Smooth muscle cell (in vitro differentiated cells): ENCODE data around the gene ADGRE3. TPM values are rescaled to one million over a fixed set of nuclear protein-coding genes. Genes with fewer than 3 reads are reported as not detected.

Source experiments
- DNase-seq: peaks from one replicate; lab custom pipeline; 2025; ENCODE audit not compliant: unreplicated experiment; lab: John Stamatoyannopoulos, UW
- H2AFZ ChIP-seq: fragments of 200-600 bp; sonication (generic); 2 replicates; pipeline ENCODE4 v1.6.0; 2016; ENCODE audit warnings: antibody characterized with exemption, low read depth, mild to moderate bottlenecking
- H3F3A ChIP-seq: fragments of 200-600 bp; sonication (generic); 2 replicates; pipeline ENCODE4 v1.6.0; 2017; ENCODE audit warnings: antibody characterized with exemption, low read depth
- H3K27ac ChIP-seq: fragments of 200-600 bp; sonication (generic); 2 replicates; pipeline ENCODE4 v1.5.1; 2016; ENCODE audit warnings: low read depth, mild to moderate bottlenecking
- H3K27me3 ChIP-seq: fragments of 200-600 bp; sonication (generic); 2 replicates; pipeline ENCODE4 v1.6.1; 2016; ENCODE audit warnings: low read depth, mild to moderate bottlenecking
- H3K36me3 ChIP-seq: fragments of 200-600 bp; sonication (generic); 2 replicates; pipeline ENCODE4 v1.5.1; 2016; ENCODE audit warnings: low read depth
- H3K4me1 ChIP-seq: fragments of 200-600 bp; sonication (generic); 2 replicates; pipeline ENCODE4 v1.5.1; 2016; ENCODE audit warnings: low read depth
- H3K4me2 ChIP-seq: fragments of 200-600 bp; sonication (generic); 2 replicates; pipeline ENCODE4 v1.6.0; 2016; ENCODE audit warnings: mild to moderate bottlenecking
- H3K4me3 ChIP-seq: fragments of 200-600 bp; sonication (generic); 2 replicates; pipeline ENCODE4 v1.5.1; 2016; ENCODE audit warnings: mild to moderate bottlenecking
- H3K79me2 ChIP-seq: fragments of 200-600 bp; sonication (generic); 2 replicates; pipeline ENCODE4 v1.6.0; 2016; ENCODE audit warnings: low read depth, mild to moderate bottlenecking
- H3K9ac ChIP-seq: fragments of 200-600 bp; sonication (generic); 2 replicates; pipeline ENCODE4 v1.6.0; 2016; ENCODE audit warnings: low read depth
- H3K9me3 ChIP-seq: fragments of 200-600 bp; sonication (generic); replicated peaks from 2 replicates; pipeline ENCODE4 v1.5.1; 2016; ENCODE audit warnings: low read depth
- H4K20me1 ChIP-seq: fragments of 200-600 bp; sonication (generic); 2 replicates; pipeline ENCODE4 v1.6.0; 2016; ENCODE audit warnings: low read depth
- WGBS: methylation state at CpG from one replicate; pipeline ENCODE4 v1.1.7; 2016; ENCODE audit warnings: low lambda C conversion rate; 5-methylcytosine and 5-hydroxymethylcytosine counted together
- polyA plus RNA-seq: library from polyadenylated mRNA; unstranded; fragments of >200 nt; fragmentation: Nextera tagmentation; extraction: Ambion mirVana; gene quantifications from 2 replicates; pipeline ENCODE4 v1.2.1, GENCODE V29; 2016
- total RNA-seq: library from RNA; depleted of rRNA; stranded (reverse); fragments of >200 nt; gene quantifications from 2 replicates; pipeline ENCODE4 v1.2.3, GENCODE V29; 2014
- TF ChIP-seq, protein P1 (sequence below): fragments of 200-600 bp; sonication (generic); IDR thresholded peaks from 2 replicates; pipeline ENCODE4 v1.5.1; 2017; ENCODE audit warnings: borderline replicate concordance, mild to moderate bottlenecking, antibody characterized with exemption; ENCODE audit not compliant: insufficient read depth, poor library complexity, severe bottlenecking

The ADGRE3 gene
- total and polyA plus RNA-seq, 2 experiments from 2014 or later, result not detected

DNA sequence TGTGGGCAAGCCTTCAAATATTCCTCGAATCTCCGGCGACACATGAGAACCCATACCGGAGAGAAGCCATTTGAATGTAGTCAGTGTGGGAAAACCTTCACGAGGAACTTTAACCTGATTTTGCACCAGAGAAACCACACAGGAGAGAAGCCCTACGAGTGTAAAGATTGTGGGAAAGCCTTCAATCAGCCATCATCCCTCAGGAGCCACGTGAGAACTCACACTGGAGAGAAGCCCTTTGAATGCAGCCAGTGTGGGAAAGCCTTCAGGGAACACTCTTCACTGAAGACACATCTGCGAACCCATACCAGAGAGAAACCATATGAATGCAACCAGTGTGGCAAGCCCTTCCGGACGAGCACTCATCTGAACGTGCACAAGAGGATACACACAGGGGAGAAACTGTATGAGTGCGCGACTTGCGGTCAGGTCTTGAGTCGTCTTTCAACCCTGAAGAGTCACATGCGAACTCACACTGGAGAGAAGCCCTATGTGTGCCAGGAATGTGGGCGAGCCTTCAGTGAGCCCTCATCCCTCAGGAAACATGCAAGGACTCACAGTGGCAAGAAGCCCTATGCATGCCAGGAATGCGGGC lies 44.0 kb upstream of the ADGRE3 start:
- Histone ChIP-seq H3F3A (no peaks in the 10 kb centered on the region), H3K9ac (no peak overlapping the region), H3K4me2 (no peak overlapping the region), H3K27me3 (no peaks in the 10 kb centered on the region), H2AFZ (no peak overlapping the region), H3K9me3 (peaks cover 66% of the 10 kb centered on the region), H3K4me3 (no peak overlapping the region), H4K20me1 (no peaks in the 10 kb centered on the region), H3K79me2 (no peaks in the 10 kb centered on the region), H3K27ac (no peak overlapping the region), H3K4me1 (no peaks in the 10 kb centered on the region), H3K36me3 (peaks cover 77% of the 10 kb centered on the region)
- WGBS, result 93% methylated on average over 18 of the region's 18 CpGs
- DNase-seq, result no peak
- TF ChIP-seq, protein P1, sequence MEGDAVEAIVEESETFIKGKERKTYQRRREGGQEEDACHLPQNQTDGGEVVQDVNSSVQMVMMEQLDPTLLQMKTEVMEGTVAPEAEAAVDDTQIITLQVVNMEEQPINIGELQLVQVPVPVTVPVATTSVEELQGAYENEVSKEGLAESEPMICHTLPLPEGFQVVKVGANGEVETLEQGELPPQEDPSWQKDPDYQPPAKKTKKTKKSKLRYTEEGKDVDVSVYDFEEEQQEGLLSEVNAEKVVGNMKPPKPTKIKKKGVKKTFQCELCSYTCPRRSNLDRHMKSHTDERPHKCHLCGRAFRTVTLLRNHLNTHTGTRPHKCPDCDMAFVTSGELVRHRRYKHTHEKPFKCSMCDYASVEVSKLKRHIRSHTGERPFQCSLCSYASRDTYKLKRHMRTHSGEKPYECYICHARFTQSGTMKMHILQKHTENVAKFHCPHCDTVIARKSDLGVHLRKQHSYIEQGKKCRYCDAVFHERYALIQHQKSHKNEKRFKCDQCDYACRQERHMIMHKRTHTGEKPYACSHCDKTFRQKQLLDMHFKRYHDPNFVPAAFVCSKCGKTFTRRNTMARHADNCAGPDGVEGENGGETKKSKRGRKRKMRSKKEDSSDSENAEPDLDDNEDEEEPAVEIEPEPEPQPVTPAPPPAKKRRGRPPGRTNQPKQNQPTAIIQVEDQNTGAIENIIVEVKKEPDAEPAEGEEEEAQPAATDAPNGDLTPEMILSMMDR, result no peak

DNA sequence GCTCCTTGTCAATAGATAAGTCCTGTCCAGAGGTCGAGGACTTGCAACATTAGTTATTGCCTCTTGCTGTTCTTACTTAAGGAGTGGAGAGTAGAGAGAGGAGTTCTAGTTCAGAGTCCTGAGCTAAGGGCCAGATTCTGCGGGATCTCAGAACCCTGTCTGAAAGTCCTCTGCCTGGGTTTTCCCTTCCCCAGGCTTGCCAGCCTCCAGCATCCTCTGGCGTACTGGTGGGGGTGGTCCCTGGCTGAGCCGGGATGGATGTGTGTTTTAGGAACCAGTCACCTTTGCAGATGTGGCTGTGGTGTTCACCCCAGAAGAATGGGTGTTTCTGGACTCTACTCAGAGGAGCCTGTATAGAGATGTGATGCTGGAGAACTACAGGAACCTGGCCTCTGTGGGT lies 41.2 kb upstream of the ADGRE3 start:
- Histone ChIP-seq H3K27ac (no peak overlapping the region), H3K9me3 (peaks cover 56% of the 10 kb centered on the region), H3K4me1 (no peaks in the 10 kb centered on the region), H3K4me2 (no peak overlapping the region), H3F3A (no peaks in the 10 kb centered on the region), H3K36me3 (peaks cover 65% of the 10 kb centered on the region), H3K4me3 (no peak overlapping the region), H4K20me1 (no peaks in the 10 kb centered on the region), H3K9ac (no peak overlapping the region), H2AFZ (no peak overlapping the region), H3K27me3 (no peaks in the 10 kb centered on the region), H3K79me2 (no peaks in the 10 kb centered on the region)
- DNase-seq, result no peak
- TF ChIP-seq, protein P1, result no peak
- WGBS, result over 99% methylated on average over 4 of the region's 4 CpGs

DNA sequence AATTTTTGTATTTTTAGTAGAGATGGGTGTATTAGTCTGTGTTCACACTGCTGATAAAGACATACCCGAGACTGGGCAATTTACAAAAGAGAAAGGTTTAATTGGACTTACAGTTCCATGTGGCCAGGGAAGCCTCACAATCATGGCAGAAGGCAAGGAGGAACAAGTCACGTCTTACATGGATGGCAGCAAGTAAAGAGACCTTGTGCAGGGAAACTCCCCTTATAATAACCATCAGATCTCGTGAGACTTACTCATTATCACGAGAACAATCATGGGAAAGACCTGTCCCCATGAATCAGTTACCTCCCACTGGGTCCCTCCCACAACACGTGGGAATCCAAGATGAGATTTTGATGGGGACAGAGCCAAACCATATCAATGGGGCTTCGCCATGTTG lies 29.8 kb upstream of the ADGRE3 start:
- no peak overlapping the region for H2AFZ ChIP-seq
- no peaks in the 10 kb centered on the region for H4K20me1 ChIP-seq
- H3K27ac ChIP-seq, result no peak overlapping the region
- no peaks in the 10 kb centered on the region for H3K79me2 ChIP-seq
- no peak overlapping the region for H3K4me2 ChIP-seq
- DNase-seq, result no peak
- H3K4me3 ChIP-seq, result no peak overlapping the region
- no peaks in the 10 kb centered on the region for H3F3A ChIP-seq
- H3K4me1 ChIP-seq, result no peaks in the 10 kb centered on the region
- H3K27me3 ChIP-seq, result no peaks in the 10 kb centered on the region
- H3K36me3 ChIP-seq, result peaks cover 18% of the 10 kb centered on the region
- H3K9me3 ChIP-seq, result no peaks in the 10 kb centered on the region
- 97% methylated on average over 6 of the region's 6 CpGs for WGBS
- TF ChIP-seq, protein P1, result no peak
- no peak overlapping the region for H3K9ac ChIP-seq

DNA sequence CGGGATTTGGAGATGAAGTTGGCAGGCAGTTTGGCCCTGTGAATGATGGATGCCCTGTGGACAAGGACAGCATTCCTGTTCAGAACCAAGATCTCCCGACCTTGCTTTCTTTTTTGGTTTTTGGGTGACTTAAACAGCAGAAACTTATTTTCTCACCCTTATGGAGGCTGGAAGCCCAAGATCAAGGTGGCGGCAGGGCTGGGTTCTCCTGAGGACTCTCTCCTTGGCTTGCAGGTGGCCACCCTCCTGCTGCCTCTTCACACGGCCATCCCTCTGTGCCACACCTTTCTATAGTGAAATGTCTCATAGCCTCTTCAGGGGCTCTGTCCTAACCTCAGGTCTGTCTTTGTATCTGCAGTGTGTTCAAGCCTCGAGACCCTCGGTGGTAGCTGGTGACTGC lies 29.2 kb upstream of the ADGRE3 start:
- Histone ChIP-seq H3K4me2 (no peak overlapping the region), H3K79me2 (no peaks in the 10 kb centered on the region), H3K4me3 (no peak overlapping the region), H3K27ac (no peak overlapping the region), H2AFZ (no peak overlapping the region), H3K27me3 (no peaks in the 10 kb centered on the region), H3F3A (no peaks in the 10 kb centered on the region), H3K9ac (no peak overlapping the region), H4K20me1 (no peaks in the 10 kb centered on the region), H3K4me1 (no peaks in the 10 kb centered on the region), H3K9me3 (no peaks in the 10 kb centered on the region), H3K36me3 (peaks cover 14% of the 10 kb centered on the region)
- WGBS, result 98% methylated on average over 6 of the region's 6 CpGs
- TF ChIP-seq, protein P1, result no peak
- DNase-seq, result no peak
